ENCODE data around the gene PLXNA2.

PLXNA2 gene

DNA sequence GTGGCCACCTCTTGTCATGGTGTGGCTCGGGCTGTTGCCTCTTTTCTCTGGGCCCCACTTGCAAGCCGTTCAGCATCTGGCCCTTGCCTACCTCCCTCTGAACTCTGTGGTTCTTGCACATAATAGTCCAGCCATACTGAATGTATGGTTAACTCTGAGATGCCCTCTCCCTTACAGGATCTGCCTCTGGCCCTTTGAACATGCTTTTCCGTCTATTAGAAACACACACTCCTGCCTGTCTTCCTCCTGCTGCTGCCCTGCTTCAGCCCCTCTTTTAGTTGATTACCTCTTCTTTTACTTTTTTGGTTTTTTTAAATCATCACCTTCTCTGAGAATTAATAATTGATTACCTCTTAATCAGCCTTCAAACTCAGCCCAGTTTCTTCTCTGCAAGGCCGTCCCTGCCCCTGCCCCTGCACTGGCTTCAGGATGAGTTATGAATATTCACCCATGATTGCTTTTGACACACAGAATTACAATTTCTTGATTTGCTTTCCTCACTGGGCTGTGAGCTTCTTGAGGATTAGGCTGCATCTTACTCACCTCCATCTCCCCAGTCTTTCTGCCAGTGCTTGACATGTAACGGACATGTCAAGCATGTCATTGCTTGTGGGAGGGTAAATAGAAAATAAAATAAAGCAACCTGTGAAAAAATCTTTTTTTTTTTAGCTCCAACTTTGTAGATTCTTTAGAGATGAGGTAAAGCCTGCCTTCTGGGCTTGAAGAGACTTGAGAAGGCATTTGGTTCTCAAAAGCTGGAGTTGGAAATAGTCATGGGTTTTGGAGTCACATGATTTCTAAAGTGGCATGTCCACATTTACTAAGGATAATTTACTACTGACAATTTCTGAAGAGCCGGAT, 158.3 kb downstream of the PLXNA2 start:
- H3K79me2 ChIP-seq (ENCODE audit: low read length): no peaks in the 10 kb centered on the region
- no peaks in the 10 kb centered on the region for H3K9me3 ChIP-seq (ENCODE audit: insufficient read depth, low read length)
- no peak overlapping the region for H3K27ac ChIP-seq (ENCODE audit: low read length)
- H3K36me3 ChIP-seq (replicated peaks; ENCODE audit: low read depth, low read length): peaks cover 3% of the 10 kb centered on the region
- H3K4me1 ChIP-seq (ENCODE audit: low read length): peaks cover 12% of the 10 kb centered on the region
- peak overlapping the region; percentile 38 for H3K4me3 ChIP-seq (ENCODE audit: low read length)
- H3K27me3 ChIP-seq (ENCODE audit: low read depth, low read length): no peaks in the 10 kb centered on the region
- peak overlapping the region; percentile 72 for H3K4me2 ChIP-seq (ENCODE audit: low read length)
- no peaks in the 10 kb centered on the region for H4K20me1 ChIP-seq (ENCODE audit: insufficient read depth, low read length)
- peak overlapping the region; percentile 34; the same call in 1 of the 2 replicates for H3K9ac ChIP-seq (ENCODE audit: low read length)
- TF ChIP-seq, protein P1, sequence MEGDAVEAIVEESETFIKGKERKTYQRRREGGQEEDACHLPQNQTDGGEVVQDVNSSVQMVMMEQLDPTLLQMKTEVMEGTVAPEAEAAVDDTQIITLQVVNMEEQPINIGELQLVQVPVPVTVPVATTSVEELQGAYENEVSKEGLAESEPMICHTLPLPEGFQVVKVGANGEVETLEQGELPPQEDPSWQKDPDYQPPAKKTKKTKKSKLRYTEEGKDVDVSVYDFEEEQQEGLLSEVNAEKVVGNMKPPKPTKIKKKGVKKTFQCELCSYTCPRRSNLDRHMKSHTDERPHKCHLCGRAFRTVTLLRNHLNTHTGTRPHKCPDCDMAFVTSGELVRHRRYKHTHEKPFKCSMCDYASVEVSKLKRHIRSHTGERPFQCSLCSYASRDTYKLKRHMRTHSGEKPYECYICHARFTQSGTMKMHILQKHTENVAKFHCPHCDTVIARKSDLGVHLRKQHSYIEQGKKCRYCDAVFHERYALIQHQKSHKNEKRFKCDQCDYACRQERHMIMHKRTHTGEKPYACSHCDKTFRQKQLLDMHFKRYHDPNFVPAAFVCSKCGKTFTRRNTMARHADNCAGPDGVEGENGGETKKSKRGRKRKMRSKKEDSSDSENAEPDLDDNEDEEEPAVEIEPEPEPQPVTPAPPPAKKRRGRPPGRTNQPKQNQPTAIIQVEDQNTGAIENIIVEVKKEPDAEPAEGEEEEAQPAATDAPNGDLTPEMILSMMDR (IDR thresholded peaks at IDR 0.05; ENCODE audit: low read depth, low read length): no peak
- TF ChIP-seq EZH2phosphoT487 (IDR thresholded peaks at IDR 0.05; ENCODE audit: low read depth): no peak
- peak overlapping the region; percentile 83 for H2AFZ ChIP-seq (ENCODE audit: low read depth, low read length)

GRCh38 chr1:208084764-208085163, 159.4 kb downstream of the PLXNA2 start:
- Histone ChIP-seq H3K4me1 (ENCODE audit: low read length) (peaks cover 12% of the 10 kb centered on the region), H3K9ac (ENCODE audit: low read length) (no peak overlapping the region), H4K20me1 (ENCODE audit: insufficient read depth, low read length) (no peaks in the 10 kb centered on the region), H3K27me3 (ENCODE audit: low read depth, low read length) (no peaks in the 10 kb centered on the region), H3K4me3 (ENCODE audit: low read length) (no peak overlapping the region), H3K36me3 (replicated peaks; ENCODE audit: low read depth, low read length) (peaks cover 7% of the 10 kb centered on the region), H2AFZ (ENCODE audit: low read depth, low read length) (no peak overlapping the region), H3K9me3 (ENCODE audit: insufficient read depth, low read length) (no peaks in the 10 kb centered on the region), H3K79me2 (ENCODE audit: low read length) (no peaks in the 10 kb centered on the region), H3K4me2 (ENCODE audit: low read length) (no peak overlapping the region), H3K27ac (ENCODE audit: low read length) (no peak overlapping the region)
- TF ChIP-seq, protein P1 (IDR thresholded peaks at IDR 0.05; ENCODE audit: low read depth, low read length): no peak
- no peak for TF ChIP-seq EZH2phosphoT487 (IDR thresholded peaks at IDR 0.05; ENCODE audit: low read depth)

- Histone ChIP-seq H3K4me1 (ENCODE audit: low read length) (peaks cover 12% of the 10 kb centered on the region), H3K36me3 (replicated peaks; ENCODE audit: low read depth, low read length) (peaks cover 7% of the 10 kb centered on the region), H3K27ac (ENCODE audit: low read length) (no peak overlapping the region), H3K4me3 (ENCODE audit: low read length) (no peak overlapping the region), H2AFZ (ENCODE audit: low read depth, low read length) (no peak overlapping the region), H3K9me3 (ENCODE audit: insufficient read depth, low read length) (no peaks in the 10 kb centered on the region), H3K9ac (ENCODE audit: low read length) (no peak overlapping the region), H3K27me3 (ENCODE audit: low read depth, low read length) (no peaks in the 10 kb centered on the region), H3K4me2 (ENCODE audit: low read length) (no peak overlapping the region), H3K79me2 (ENCODE audit: low read length) (no peaks in the 10 kb centered on the region), H4K20me1 (ENCODE audit: insufficient read depth, low read length) (no peaks in the 10 kb centered on the region)
- no peak for TF ChIP-seq EZH2phosphoT487 (IDR thresholded peaks at IDR 0.05; ENCODE audit: low read depth)
- TF ChIP-seq, protein P1 (IDR thresholded peaks at IDR 0.05; ENCODE audit: low read depth, low read length): no peak
Measured at GRCh38 chr1:208084220-208084619, 160.0 kb downstream of the PLXNA2 start.

DNA sequence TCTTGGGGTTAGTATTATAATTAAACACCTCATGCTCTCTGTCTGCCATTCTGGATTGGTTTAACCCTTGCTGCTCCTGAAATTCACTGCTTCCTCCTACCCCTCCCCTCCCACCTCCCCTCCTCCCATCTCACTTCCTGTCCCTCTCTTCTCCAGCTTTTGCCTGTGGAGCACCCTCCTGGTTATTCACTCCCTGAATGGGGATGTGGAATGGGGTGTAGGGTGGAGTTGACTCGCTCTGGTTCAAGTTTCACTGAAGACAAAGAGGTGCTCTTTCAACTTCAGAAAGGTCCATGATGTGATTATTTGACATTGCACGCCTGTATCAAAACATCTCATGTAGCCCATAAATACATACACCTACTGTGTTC, 160.5 kb downstream of the PLXNA2 start:
- TF ChIP-seq EZH2phosphoT487 (IDR thresholded peaks at IDR 0.05; ENCODE audit: low read depth): no peak
- TF ChIP-seq, protein P1 (IDR thresholded peaks at IDR 0.05; ENCODE audit: low read depth, low read length): no peak
- Histone ChIP-seq H3K27ac (ENCODE audit: low read length) (no peak overlapping the region), H3K79me2 (ENCODE audit: low read length) (no peaks in the 10 kb centered on the region), H3K4me2 (ENCODE audit: low read length) (no peak overlapping the region), H3K9ac (ENCODE audit: low read length) (no peak overlapping the region), H3K4me3 (ENCODE audit: low read length) (no peak overlapping the region), H3K27me3 (ENCODE audit: low read depth, low read length) (no peaks in the 10 kb centered on the region), H4K20me1 (ENCODE audit: insufficient read depth, low read length) (no peaks in the 10 kb centered on the region), H3K9me3 (ENCODE audit: insufficient read depth, low read length) (no peaks in the 10 kb centered on the region), H3K4me1 (ENCODE audit: low read length) (peaks cover 12% of the 10 kb centered on the region), H3K36me3 (replicated peaks; ENCODE audit: low read depth, low read length) (peaks cover 10% of the 10 kb centered on the region), H2AFZ (ENCODE audit: low read depth, low read length) (no peak overlapping the region)
